IMR-90 (cell line): Measurements from ENCODE around the gene TBC1D1. TPM values are rescaled to one million over a fixed set of nuclear protein-coding genes. Genes with fewer than 3 reads are reported as not detected.

Experiments used
- ATAC-seq: fragments of 200-7000 bp; cut with Tn5 transposase; 2 replicates; pipeline ENCODE4 v1.9.1; 2020; ENCODE audit warnings: low read depth, mild to moderate bottlenecking, moderate library complexity
- BruUV-seq: library from RNA; stranded (reverse); fragments of 400-500 nt; replicated peaks from 2 replicates; lab custom pipeline; 2021; lab: Mats Ljungman, UMichigan
- CTCF ChIA-PET: fragments of 300-600 bp; formaldehyde crosslinking; extraction: SDS; loops from one replicate; lab custom pipeline; 2021; ENCODE audit warnings: antibody characterized with exemption; lab: Yijun Ruan, JAX
- POLR2A ChIA-PET: fragments of 300-600 bp; sonication (Branson Sonifier 250); formaldehyde crosslinking; loops from one replicate; lab custom pipeline; 2022; ENCODE audit warnings: antibody characterized with exemption; ENCODE audit not compliant: unreplicated experiment; lab: Charles Lee
- DNase-seq: peaks from one replicate; pipeline ENCODE4 v3.0.0; 2013
- H2AFZ ChIP-seq: replicated peaks from 2 replicates; pipeline ENCODE3; 2013; ENCODE audit warnings: low read length, mild to moderate bottlenecking; ENCODE audit not compliant: poor library complexity
- H2AK5ac ChIP-seq: 2 replicates; pipeline ENCODE4 v1.6.1; 2013; ENCODE audit warnings: low read depth, low read length, inconsistent platforms
- H2AK9ac ChIP-seq: replicated peaks from 2 replicates; pipeline ENCODE3; 2013; ENCODE audit warnings: mild to moderate bottlenecking, low read depth, low read length, moderate library complexity; ENCODE audit not compliant: poor library complexity
- H2BK120ac ChIP-seq: 2 replicates; pipeline ENCODE4 v1.6.1; 2013; ENCODE audit warnings: low read depth, low read length, inconsistent platforms
- H2BK15ac ChIP-seq: 3 replicates; pipeline ENCODE4 v1.6.1; 2013; ENCODE audit warnings: low read depth, low read length, inconsistent platforms
- H2BK20ac ChIP-seq: 2 replicates; pipeline ENCODE4 v1.6.1; 2013; ENCODE audit warnings: low read depth, mild to moderate bottlenecking, inconsistent platforms, low read length, moderate library complexity
- H2BK5ac ChIP-seq: 2 replicates; pipeline ENCODE4 v1.6.1; 2013; ENCODE audit warnings: mild to moderate bottlenecking, low read depth, low read length, inconsistent platforms; ENCODE audit not compliant: poor library complexity, severe bottlenecking
- H3K14ac ChIP-seq: replicated peaks from 2 replicates; pipeline ENCODE4 v1.6.1; 2013; ENCODE audit warnings: low read depth, low read length, inconsistent platforms
- H3K18ac ChIP-seq: 2 replicates; pipeline ENCODE4 v1.6.1; 2013; ENCODE audit warnings: low read depth, low read length, control low read depth
- H3K23ac ChIP-seq: 2 replicates; pipeline ENCODE4 v1.6.1; 2013; ENCODE audit warnings: low read depth, low read length, inconsistent platforms
- H3K27ac ChIP-seq: 2 replicates; pipeline ENCODE4 v1.5.1; 2013; ENCODE audit warnings: mild to moderate bottlenecking, control low read depth, low read length; ENCODE audit not compliant: insufficient read depth
- H3K27me3 ChIP-seq: 2 replicates; pipeline ENCODE4 v1.6.1; 2013; ENCODE audit warnings: low read length; ENCODE audit not compliant: control insufficient read depth, insufficient read depth
- H3K36me3 ChIP-seq: 2 replicates; pipeline ENCODE4 v1.6.1; 2013; ENCODE audit warnings: low read length, mixed read lengths; ENCODE audit not compliant: control insufficient read depth, insufficient read depth
- H3K4ac ChIP-seq: 2 replicates; pipeline ENCODE4 v1.6.1; 2013; ENCODE audit warnings: low read depth, low read length, inconsistent platforms
- H3K4me1 ChIP-seq: 2 replicates; pipeline ENCODE4 v1.6.1; 2013; ENCODE audit warnings: low read length, mixed read lengths; ENCODE audit not compliant: control insufficient read depth, insufficient read depth
- H3K4me2 ChIP-seq: 2 replicates; pipeline ENCODE4 v1.6.1; 2013; ENCODE audit warnings: low read depth, mild to moderate bottlenecking, control low read depth, low read length, moderate library complexity
- H3K4me3 ChIP-seq: 2 replicates; pipeline ENCODE4 v1.5.1; 2013; ENCODE audit warnings: low read depth, mild to moderate bottlenecking, control low read depth, low read length, moderate library complexity; ENCODE audit not compliant: insufficient read depth
- H3K56ac ChIP-seq: 2 replicates; pipeline ENCODE4 v1.6.1; 2013; ENCODE audit warnings: low read length, inconsistent platforms; ENCODE audit not compliant: insufficient read depth; ENCODE audit errors: extremely low read depth
- H3K79me1 ChIP-seq, 2 experiments: 2 replicates each; pipeline ENCODE4 v1.6.1; 2013; ENCODE audit warnings: low read length in 2 of 2, inconsistent platforms in 1 of 2, low read depth in 1 of 2
- H3K9ac ChIP-seq: 2 replicates; pipeline ENCODE4 v1.6.1; 2013; ENCODE audit warnings: low read depth, low read length, control low read depth
- H3K9me1 ChIP-seq: 2 replicates; pipeline ENCODE4 v1.6.1; 2013; ENCODE audit warnings: low read length, inconsistent platforms; ENCODE audit not compliant: insufficient read depth
- H3K9me3 ChIP-seq: 2 replicates; pipeline ENCODE4 v1.6.1; 2013; ENCODE audit warnings: low read length; ENCODE audit not compliant: control insufficient read depth, insufficient read depth
- H4K20me1 ChIP-seq: 2 replicates; pipeline ENCODE4 v1.6.1; 2013; ENCODE audit warnings: low read length, inconsistent platforms; ENCODE audit not compliant: insufficient read depth
- H4K5ac ChIP-seq: 2 replicates; pipeline ENCODE4 v1.6.1; 2013; ENCODE audit warnings: mild to moderate bottlenecking, low read depth, low read length, control low read depth
- H4K8ac ChIP-seq, 2 experiments: 2 replicates each; pipeline ENCODE4 v1.6.1; 2013; ENCODE audit warnings: low read depth in 2 of 2, low read length in 2 of 2, control low read depth in 1 of 2, inconsistent platforms in 1 of 2
- H4K91ac ChIP-seq: 2 replicates; pipeline ENCODE4 v1.6.1; 2013; ENCODE audit warnings: low read depth, low read length, inconsistent platforms; ENCODE audit not compliant: insufficient read depth
- FOS ChIP-seq: fragments of 150-350 bp; IDR thresholded peaks from 2 replicates; pipeline ENCODE4 v1.6.1; 2016; ENCODE audit warnings: low read depth, low read length
- POLR2A ChIP-seq: IDR thresholded peaks from 2 replicates; pipeline ENCODE4 v1.6.1; 2012; ENCODE audit warnings: mild to moderate bottlenecking, low read depth, low read length
- RFX5 ChIP-seq: IDR thresholded peaks from 2 replicates; pipeline ENCODE4 v1.8.0; 2012; ENCODE audit warnings: low read depth, mild to moderate bottlenecking, low read length, moderate library complexity
- SMC3 ChIP-seq: fragments of 150-350 bp; IDR thresholded peaks from 2 replicates; pipeline ENCODE4 v1.6.1; 2016; ENCODE audit warnings: low read depth, mild to moderate bottlenecking, antibody characterized with exemption, low read length, moderate library complexity
- WGBS, 2 experiments: methylation state at CpG; one replicate each; pipeline versions ENCODE4 v1.1.5 to v1.1.7; 2013; ENCODE audit warnings: missing lambda C conversion rate in 2 of 2; ENCODE audit not compliant: insufficient read length in 1 of 2; ENCODE audit errors: extremely low coverage in 2 of 2; 5-methylcytosine and 5-hydroxymethylcytosine counted together
- dilution Hi-C: fragments of 300-500 bp; cut with HindIII; formaldehyde crosslinking; loops from one replicate; pipeline ENCODE4 v1.14.3; 2018; ENCODE audit warnings: low sequenced_read_pairs; ENCODE audit not compliant: unreplicated experiment
- in situ Hi-C: fragments of 300-500 bp; cut with MboI; formaldehyde crosslinking; loops from 3 replicates; pipeline ENCODE4 v1.14.3; 2019; ENCODE audit warnings: low sequenced_read_pairs, inconsistent platforms, mixed read lengths
- intact Hi-C: fragments of 100-400 bp; cut with micrococcal nuclease; formaldehyde crosslinking; loops from 2 replicates; pipeline ENCODE4 v1.10.0; 2022
- polyA plus RNA-seq, 3 experiments: library from polyadenylated mRNA; depleted of rRNA; stranded (reverse); fragments of >200 nt; gene quantifications; 2 replicates each; pipeline ENCODE4 v1.2.3, GENCODE V29; 2012; ENCODE audit warnings: low replicate concordance in 1 of 3
- total RNA-seq: library from RNA; depleted of rRNA; stranded (reverse); fragments of >200 nt; gene quantifications from 2 replicates; pipeline ENCODE4 v1.2.3, GENCODE V29; 2012

The TBC1D1 gene
- total and polyA plus RNA-seq, 2 of the 4 experiments (the other 2 are of a cell fraction) = 42.4 to 104 TPM

DNA sequence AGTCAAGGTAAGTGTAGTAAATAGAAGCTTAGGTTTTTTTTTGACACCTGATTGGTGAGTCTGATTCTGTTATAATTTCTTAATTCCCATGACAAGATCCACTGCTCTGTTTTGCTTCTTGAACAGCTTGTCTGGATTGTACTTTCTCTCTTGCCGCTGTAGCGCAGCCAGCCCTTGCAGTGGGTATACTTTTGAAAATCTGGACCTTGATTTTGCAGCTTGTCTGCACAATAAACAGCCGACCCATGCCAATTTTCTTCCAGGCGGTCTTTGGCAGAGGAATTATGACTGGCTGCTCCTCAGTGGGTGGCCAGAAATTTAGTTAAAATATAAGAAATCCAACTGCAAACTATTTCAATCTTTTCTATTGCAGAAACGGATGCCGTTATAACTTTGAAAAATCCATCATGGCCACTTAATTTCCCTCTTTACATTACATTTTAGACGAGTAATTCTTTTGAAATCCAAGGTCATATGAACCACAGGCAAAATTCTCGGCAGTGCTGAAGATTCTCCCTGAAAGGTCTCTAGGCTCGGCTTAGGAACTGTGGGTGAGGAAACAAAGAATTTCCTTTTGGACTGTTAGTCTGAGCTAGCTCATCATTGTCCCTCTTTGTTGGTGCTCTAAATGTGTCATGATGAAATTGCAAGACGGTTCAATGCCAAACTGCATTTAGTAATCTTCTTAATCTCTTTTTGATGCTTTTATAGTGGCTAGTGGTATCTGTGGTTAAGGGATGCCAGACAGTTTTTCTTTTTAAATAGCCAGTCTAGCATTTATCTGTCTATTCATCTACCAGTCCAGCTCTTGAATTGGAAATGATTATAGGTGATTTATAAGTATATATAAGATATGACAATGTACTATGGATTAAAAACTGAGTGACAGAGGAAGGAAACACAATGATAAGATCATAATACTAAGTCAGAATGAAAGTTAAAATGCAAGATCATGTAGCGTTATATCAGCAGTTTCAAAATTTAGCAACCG, 37.8 kb downstream of the TBC1D1 start:
- no peak overlapping the region for H3K9ac ChIP-seq
- no peak overlapping the region for H4K91ac ChIP-seq
- no peak overlapping the region for H2AFZ ChIP-seq
- H4K8ac ChIP-seq = no peak overlapping the region
- H2BK20ac ChIP-seq = no peak overlapping the region
- no peak overlapping the region for H3K4ac ChIP-seq
- H3K56ac ChIP-seq = no peak overlapping the region
- H3K4me3 ChIP-seq = no peak overlapping the region
- H3K79me1 ChIP-seq = no peaks in the 10 kb centered on the region
- H3K27me3 ChIP-seq = peaks cover 37% of the 10 kb centered on the region
- H3K27ac ChIP-seq = no peak overlapping the region
- TF ChIP-seq POLR2A (no peak), SMC3 (no peak), RFX5 (no peak), FOS (no peak)
- no peaks in the 10 kb centered on the region for H3K36me3 ChIP-seq
- ChIA-PET POLR2A (no interaction called here), CTCF (interaction anchor here (0.5 kb wide), 1 partner anchor 42 kb away, joined by 3 read pairs; no protein-coding TSS in a partner anchor)
- H2AK9ac ChIP-seq = no peak overlapping the region
- DNase-seq (no peak), ATAC-seq (no peak)
- H3K4me1 ChIP-seq = no peaks in the 10 kb centered on the region
- H4K5ac ChIP-seq = no peak overlapping the region
- H3K23ac ChIP-seq = no peak overlapping the region
- no peak overlapping the region for H2BK120ac ChIP-seq
- WGBS, 2 experiments = 0% methylated on average over 1 of the region's 12 CpGs; no CpG with 5 or more reads in 1 of the 2 experiments
- H3K14ac ChIP-seq = no peak overlapping the region
- H3K18ac ChIP-seq = no peak overlapping the region
- H3K9me3 ChIP-seq = no peaks in the 10 kb centered on the region
- no peaks in the 10 kb centered on the region for H3K9me1 ChIP-seq
- no peak overlapping the region for H2BK15ac ChIP-seq
- no peak overlapping the region for H3K4me2 ChIP-seq
- no peak overlapping the region for H2AK5ac ChIP-seq
- dilution Hi-C loops = no loop called here
- no peaks in the 10 kb centered on the region for H4K20me1 ChIP-seq
- intact Hi-C loops = no loop called here
- H2BK5ac ChIP-seq = no peak overlapping the region
- BruUV-seq = no TSS peak
- in situ Hi-C loops = no loop called here
